Measurements from ENCODE around the gene TP53INP2.

DNA sequence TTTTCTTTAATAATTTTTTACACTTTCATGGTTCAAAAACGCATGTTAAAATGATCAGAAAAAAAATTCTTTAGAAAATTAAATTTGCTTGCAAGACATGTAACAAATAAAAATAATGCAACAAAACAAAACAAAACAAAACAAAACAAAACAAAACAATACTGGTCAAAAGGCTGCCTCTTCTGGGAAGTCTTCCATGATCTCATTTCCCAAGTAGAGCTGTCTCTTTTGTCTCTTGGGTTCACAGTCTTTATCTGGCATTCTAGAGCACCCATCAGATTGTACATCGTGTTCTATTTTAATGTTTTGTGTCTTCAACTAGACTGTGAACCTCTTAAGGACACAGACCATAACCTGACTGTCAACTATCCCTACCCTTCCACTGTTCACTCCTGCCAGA is 25.3 kb downstream of the TP53INP2 start:
- TF ChIP-seq EZH2 (IDR thresholded peaks at IDR 0.05; ENCODE audit: low read depth) = no peak
- TF ChIP-seq, protein P1, sequence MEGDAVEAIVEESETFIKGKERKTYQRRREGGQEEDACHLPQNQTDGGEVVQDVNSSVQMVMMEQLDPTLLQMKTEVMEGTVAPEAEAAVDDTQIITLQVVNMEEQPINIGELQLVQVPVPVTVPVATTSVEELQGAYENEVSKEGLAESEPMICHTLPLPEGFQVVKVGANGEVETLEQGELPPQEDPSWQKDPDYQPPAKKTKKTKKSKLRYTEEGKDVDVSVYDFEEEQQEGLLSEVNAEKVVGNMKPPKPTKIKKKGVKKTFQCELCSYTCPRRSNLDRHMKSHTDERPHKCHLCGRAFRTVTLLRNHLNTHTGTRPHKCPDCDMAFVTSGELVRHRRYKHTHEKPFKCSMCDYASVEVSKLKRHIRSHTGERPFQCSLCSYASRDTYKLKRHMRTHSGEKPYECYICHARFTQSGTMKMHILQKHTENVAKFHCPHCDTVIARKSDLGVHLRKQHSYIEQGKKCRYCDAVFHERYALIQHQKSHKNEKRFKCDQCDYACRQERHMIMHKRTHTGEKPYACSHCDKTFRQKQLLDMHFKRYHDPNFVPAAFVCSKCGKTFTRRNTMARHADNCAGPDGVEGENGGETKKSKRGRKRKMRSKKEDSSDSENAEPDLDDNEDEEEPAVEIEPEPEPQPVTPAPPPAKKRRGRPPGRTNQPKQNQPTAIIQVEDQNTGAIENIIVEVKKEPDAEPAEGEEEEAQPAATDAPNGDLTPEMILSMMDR (conservative IDR thresholded peaks at IDR 0.05) = no peak

Measured in PC-9 (cell line).